NCI-H1092 treated with DMSO at 0.1 percent for 48 hours (cell line): Measurements from ENCODE around the gene VARS1.
"Not testable (repeated sequence)": the region's sequence is repeated elsewhere in the genome, so short reads cannot be mapped to it uniquely, and the experiment has no call there.

Experiments used
- DNase-seq: peaks from one replicate; lab custom pipeline; 2025; lab: John Stamatoyannopoulos, UW

The VARS1 gene

DNA sequence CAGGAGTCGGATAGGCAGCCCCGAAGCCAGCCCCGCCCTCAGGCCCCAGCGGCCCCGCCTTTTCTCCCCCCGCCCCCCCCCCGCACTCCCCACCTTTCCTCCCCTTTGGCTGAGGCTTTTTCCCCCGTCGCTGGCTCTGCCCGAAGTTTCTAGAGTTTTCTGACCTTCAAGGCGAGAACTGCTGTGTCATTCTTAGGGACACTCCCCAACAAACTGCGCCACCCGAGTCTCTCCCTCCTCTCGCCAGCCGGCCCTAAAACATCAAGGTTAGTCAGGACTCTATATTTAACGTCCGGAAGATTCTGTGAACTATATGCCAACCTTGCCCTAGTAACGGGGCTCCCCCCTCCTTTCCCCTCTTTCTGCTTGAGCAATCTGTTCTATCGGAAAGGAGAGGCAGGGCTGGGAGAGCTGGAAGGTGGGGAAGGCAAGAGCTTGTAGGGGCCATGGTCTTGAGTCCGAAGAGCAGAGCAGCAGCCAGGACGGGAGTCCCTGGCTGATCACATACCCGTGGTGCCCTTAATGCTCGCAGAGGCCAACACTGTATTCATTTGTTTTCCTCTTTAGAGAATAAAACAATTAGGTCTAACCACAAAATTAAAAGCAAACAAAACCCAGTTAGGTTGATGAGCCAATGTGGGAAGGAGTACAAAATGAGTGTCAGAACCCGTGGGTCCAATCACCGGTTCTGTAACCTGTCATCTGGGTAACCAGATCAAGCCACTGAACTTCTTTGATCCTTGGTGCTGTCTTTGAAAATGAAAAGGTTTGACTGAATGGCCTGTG is 26.7 kb upstream of the VARS1 start:
- DNase-seq = peak; percentile 42

DNA sequence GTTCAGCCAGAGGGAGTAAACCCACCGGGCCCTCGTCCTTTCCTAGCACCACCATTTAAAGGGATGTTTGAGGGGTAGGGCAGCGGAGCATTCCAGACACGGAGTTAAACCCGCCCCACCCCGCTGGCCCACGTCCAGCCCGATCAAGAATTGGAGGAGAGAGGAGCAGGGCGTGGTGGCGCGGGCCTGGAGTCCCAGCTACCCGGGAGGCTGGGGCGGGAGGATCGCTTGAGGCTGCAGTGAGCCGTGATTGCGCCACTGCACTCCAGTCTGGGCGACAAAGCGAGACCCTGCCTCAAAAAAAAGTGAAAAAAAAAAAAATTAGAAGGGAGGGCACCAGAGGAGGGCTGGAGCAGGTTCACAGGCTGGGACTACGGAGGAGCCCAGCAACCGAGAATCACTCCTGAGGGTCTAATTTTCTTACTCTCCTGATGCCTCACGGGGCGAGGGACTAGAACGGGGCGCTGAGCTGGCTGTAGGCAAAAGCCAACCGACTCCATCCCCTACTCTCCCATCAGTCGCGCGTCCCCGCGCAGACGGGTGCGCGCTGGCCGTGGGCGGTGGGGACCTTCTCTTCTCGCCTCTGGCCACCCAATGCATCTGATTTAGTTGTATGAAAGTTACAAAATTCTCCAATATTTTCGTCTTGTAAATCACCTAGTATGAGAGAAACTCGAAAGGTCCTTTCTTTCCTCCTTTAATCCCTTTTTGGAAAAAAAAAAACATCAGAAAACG is 25.9 kb upstream of the VARS1 start:
- DNase-seq = peak; percentile 42

GRCh38 chr6:31820399-31820798 is 24.8 kb upstream of the VARS1 start:
- not testable (repeated sequence) for DNase-seq

GRCh38 chr6:31819871-31820299 is 24.3 kb upstream of the VARS1 start:
- no peak for DNase-seq

DNA sequence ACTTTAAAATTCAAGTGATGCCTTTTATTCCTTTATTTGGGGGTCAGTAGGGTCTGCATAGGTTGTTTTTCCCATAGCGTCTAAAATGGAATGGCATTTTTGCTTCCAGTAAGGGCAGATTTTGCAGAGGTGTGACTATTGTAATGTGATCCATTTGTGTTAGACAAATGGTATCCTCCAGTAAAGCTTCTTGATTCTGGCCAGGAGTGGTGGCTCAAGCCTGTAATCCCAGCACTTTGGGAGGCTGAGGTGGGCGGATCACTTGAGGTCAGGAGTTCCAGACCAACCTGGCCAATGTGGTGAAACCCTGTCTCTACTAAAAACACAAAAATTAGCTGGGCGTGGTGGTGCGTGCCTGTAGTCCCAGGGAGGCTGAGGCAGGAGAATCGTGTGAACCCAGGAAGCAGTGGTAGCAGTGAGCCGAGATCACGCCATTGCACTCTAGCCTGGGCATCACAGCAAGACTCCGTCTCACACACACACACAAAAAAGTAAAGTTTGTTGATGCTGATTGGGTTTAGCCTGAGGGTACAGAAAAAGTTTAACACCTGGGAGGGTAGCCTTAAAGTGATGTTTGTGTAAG is 22.5 kb upstream of the VARS1 start:
- DNase-seq = not testable (repeated sequence)

DNA sequence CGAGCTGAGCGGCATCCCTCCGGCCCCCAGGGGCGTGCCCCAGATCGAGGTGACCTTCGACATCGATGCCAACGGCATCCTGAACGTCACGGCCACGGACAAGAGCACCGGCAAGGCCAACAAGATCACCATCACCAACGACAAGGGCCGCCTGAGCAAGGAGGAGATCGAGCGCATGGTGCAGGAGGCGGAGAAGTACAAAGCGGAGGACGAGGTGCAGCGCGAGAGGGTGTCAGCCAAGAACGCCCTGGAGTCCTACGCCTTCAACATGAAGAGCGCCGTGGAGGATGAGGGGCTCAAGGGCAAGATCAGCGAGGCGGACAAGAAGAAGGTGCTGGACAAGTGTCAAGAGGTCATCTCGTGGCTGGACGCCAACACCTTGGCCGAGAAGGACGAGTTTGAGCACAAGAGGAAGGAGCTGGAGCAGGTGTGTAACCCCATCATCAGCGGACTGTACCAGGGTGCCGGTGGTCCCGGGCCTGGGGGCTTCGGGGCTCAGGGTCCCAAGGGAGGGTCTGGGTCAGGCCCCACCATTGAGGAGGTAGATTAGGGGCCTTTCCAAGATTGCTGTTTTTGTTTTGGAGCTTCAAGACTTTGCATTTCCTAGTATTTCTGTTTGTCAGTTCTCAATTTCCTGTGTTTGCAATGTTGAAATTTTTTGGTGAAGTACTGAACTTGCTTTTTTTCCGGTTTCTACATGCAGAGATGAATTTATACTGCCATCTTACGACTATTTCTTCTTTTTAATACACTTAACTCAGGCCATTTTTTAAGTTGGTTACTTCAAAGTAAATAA is 21.8 kb upstream of the VARS1 start:
- not testable (repeated sequence) for DNase-seq

DNA sequence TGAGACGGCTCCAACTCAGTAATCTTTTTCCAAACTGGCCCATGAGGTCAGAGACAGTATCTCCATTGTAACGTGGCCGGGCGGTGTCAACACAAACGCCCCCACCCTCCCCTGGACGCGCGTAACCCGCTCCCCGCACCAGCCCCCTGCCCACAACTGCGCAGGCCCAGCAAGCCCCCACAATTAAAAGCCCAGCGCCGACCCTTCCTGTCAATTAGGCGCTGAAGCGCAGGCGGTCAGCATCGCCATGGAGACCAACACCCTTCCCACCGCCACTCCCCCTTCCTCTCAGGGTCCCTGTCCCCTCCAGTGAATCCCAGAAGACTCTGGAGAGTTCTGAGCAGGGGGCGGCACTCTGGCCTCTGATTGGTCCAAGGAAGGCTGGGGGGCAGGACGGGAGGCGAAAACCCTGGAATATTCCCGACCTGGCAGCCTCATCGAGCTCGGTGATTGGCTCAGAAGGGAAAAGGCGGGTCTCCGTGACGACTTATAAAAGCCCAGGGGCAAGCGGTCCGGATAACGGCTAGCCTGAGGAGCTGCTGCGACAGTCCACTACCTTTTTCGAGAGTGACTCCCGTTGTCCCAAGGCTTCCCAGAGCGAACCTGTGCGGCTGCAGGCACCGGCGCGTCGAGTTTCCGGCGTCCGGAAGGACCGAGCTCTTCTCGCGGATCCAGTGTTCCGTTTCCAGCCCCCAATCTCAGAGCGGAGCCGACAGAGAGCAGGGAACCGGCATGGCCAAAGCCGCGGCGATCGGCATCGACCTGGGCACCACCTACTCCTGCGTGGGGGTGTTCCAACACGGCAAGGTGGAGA is 19.7 kb upstream of the VARS1 start, which contains the start of the genes HSPA1A and HSPA1L:
Gene HSPA1A (plus strand): TSS at position 519 of the 814 bp plus-strand sequence. CDS start 214 bp downstream, at position 733.
Gene HSPA1L (minus strand): TSS at position 259 of the 814 bp plus-strand sequence. CDS start 3,311 bp downstream, outside the sequence.
- DNase-seq = peak; percentile 93

- peak; percentile 86 for DNase-seq
Observed at GRCh38 chr6:31814677-31815024, 19.1 kb upstream of the VARS1 start.

DNA sequence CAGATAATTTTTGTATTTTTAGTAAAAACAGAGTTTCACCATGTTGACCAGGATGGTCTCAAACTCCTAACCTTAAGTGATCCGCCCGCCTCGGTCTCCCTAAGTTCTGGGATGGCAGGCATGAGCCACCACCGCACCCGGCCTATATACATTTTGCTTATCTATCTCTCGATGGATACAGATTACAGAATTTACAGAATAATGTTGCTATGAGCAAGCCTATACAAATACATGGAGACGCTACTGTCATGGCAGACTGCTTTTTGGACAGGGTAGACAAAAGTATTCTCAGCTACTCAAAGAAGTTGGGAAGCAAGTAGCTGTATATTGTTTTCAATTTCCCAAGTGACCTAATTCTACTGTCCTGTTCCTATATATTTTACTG is 17.9 kb upstream of the VARS1 start:
- no peak for DNase-seq

DNA sequence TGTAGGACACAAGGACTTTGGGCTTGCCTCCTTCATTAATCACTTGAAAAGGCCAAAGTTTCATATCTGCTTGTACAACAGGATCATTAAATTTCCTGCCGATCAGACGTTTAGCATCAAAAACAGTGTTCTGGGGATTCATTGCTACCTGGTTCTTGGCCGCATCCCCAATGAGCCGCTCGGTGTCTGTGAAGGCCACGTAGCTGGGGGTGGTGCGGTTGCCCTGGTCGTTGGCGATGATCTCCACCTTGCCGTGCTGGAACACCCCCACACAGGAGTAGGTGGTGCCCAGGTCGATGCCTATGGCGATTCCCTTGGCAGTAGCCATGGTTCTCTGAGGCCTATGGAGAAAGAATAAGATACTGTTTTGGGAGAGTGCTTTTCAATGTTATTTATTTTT is 16.1 kb upstream of the VARS1 start:
- DNase-seq = no peak

DNA sequence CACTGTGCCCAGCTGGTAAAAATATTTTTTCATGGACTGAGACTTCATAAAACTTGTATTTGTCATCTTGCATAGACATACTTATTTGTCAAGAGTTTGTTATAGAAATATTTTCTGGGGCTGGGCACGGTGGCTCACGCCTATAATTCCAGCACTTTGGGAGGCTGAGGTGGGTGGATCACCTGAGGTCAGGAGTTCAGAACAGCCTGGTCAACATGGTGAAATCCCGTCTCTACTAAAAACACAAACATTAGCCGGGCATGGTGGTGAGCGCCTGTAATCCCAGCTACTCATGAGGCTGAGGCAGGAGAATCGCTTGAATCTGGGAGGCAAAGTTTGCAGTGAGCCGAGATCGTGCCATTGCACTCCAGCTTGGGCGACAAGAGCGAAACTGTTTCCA is 13.0 kb upstream of the VARS1 start:
- DNase-seq = not testable (repeated sequence)

GRCh38 chr6:31806470-31807272 is 11.1 kb upstream of the VARS1 start, which contains the start of gene LSM2:
Gene LSM2 (minus strand): TSS chr6:31806966. CDS start chr6:31806757, 209 bp downstream.
- peak; percentile 91 for DNase-seq

DNA sequence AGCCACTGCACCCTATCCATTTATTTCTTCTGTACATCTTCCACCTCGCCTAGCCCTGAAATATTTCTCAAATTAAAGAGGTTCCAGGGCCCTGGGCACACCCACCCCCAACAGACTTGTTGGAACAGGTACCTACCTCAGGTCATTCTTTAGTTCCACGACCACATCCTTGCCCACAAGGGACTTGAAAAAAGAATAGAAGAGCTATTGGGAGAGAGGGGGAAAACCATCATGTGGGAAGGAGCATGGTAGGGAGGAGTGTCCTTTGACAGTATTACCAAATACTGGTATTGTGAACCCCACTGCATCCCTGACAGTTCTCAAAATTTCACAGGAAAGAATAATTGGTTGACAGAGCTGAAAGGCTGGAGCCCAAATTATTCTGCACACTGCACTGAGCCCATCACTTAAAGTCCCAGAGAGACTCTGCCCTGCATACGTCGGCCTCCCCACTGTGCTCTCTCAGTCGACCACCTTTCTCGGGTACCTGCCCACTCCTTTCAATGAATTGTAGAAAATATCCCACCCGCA is 10.5 kb upstream of the VARS1 start:
- no peak for DNase-seq

DNA sequence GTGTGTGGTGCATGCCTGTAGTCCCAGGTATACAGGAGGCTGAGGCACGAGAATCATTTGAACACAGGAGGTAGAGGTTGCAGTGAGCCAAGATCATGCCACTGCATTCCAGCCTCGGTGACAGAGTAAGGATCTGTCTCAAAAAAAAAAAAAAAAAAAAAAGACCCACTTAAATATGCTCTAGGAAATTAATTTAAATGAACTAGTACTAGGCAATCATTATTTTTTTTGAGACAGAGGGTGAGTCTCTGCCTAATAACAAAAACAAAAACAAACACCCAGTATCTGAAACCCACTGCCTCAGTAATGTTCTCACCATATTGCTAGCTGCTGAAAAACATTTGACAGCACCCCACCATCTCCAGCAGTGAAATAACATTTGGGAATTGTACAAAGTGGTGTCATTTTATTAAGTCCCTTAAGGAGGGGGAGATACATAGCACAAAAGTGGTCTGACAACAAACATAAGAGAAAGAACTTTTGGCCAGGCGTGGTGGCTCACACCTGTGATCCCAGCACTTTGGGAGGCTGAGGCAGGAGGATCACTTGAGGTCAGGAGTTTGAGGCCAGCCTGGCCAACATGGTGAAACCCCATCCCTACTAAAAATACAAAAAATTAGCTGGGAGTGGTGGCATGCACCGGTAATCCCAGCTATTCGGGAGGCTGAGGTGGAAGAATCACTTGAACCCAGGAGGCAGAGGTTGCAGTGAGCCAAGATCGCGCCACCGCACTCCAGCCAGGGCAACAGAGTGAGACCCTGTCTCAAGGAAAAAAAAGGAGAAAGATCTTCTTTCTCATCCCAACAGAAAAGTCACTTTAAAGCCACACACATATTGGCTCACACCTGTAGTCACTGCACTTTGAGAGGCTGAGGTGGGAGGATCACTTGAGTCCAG is 5.7 kb upstream of the VARS1 start:
- not testable (repeated sequence) for DNase-seq

DNA sequence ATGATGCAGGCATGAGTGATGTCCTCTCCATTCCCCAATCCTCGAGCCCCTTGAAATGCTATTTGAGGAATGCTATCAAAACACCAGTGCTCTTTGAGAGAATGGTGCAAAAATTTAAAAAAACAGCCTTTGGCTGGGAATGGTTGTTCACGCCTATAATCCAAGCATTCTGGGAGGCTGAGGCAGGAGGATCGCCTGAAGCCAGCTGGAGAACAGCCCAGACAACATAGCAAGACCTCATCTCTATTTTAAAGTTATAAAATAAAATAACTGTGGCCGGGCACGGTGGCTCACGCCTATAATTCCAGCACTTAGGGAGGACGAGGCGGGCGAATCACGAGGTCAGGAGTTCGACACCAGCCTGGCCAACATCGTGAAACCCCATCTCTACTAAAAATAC is 4.2 kb upstream of the VARS1 start:
- no peak for DNase-seq

DNA sequence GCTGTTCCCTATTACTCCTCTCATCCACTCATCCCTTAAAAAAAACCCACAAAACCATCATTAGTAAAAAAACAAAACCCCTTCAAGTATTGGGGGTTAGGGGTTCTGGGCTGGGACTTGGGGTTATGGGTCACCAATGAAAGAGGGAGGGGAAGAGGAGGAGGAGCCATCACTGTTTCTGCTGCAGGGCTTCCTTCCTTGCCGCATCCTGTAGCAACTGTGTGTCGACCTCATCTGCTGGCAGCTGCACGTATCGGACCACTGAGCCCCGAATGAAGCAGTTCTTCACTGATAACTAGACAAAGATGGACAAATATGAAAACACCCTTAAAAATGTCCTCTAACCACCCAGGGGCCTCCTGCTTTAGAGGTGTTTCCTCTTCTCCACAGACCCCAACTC is 2.0 kb upstream of the VARS1 start:
- DNase-seq = no peak

DNA sequence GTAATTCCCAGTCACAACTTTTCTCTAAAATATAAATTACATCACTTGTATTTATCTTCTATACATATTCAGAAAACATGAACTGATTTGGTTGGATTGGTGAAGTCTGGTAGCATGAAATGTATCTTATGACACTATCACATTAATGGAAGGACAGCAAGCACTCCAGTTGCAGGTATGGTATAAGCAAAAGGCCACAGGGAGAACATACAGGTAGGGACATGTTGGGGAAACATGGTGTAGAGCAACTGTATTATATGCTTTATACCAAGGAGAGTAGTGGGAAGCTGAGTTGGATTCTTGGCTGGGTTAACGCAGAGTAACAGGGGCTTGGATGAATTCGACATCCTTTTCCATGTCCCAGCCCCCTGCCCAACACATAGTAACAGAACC is 1.4 kb upstream of the VARS1 start:
- no peak for DNase-seq

DNA sequence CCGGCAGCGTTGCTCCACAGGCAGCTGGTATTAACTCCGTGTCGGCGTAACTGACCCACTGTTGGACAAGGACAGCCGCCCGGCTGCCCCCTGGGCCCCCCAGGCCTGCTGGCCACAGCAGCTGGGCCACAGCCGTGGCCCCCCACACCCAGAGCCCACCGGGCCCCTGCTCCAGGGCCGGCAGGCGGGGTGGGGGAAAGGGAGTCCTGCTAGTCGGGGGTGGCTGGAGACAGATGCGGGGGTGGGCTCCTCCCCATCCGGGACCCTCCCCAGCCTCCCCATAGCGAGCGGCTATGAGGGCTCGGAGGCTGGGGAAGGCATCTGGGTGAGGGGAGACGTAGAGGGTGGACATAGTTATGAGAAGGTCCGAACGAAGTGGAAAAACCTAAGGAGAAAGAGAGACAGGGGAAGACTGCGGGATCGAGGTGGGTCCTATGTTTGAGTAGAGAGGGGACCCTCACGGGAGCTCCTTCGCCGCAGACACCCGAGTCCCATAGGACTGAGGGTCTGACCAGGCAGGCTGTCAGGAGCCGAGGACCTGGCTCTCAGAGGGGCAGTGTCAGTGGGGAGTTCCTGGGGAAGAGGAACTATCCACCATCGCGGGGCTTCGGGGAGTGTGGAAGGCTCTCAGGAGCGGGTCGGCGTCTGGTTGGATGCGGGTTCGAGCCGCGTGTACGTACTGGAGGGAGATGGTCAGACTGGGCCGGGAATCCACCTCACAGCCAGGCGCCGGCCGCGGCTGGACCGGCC is 511 bp downstream of the VARS1 start:
- peak; percentile 39 for DNase-seq
